Activated B cell treated with CpG ODN at 0.5 μM for 24 hours (primary cell): ENCODE data around the gene MAP3K20. TPM values are rescaled to one million over a fixed set of nuclear protein-coding genes. Genes with fewer than 3 reads are reported as not detected.

Experiments used
- ATAC-seq: fragments of 200-7000 bp; cut with Tn5 transposase; one replicate; pipeline ENCODE4 v1.10.0; 2021; ENCODE audit warnings: low read depth, mild to moderate bottlenecking, moderate library complexity
- CTCF ChIA-PET: fragments of 350-600 bp; sonication (Branson Sonifier 250); formaldehyde crosslinking; loops from one replicate; lab custom pipeline; 2021; ENCODE audit warnings: antibody characterized with exemption; lab: Charles Lee
- POLR2A ChIA-PET: fragments of 350-600 bp; sonication (Branson Sonifier 250); formaldehyde crosslinking; loops from one replicate; lab custom pipeline; 2021; ENCODE audit warnings: antibody characterized with exemption; lab: Charles Lee
- DNase-seq: peaks from one replicate; pipeline ENCODE4 v3.0.0; 2022
- H3K27ac Mint-ChIP-seq: one replicate; pipeline ENCODE4 v1.8.0; 2020; ENCODE audit warnings: mixed read lengths
- H3K27me3 Mint-ChIP-seq: one replicate; pipeline ENCODE4 v1.8.0; 2021; ENCODE audit warnings: mixed read lengths
- H3K36me3 Mint-ChIP-seq: one replicate; pipeline ENCODE4 v1.8.0; 2021; ENCODE audit warnings: low read depth, mixed read lengths
- H3K4me1 Mint-ChIP-seq: one replicate; pipeline ENCODE4 v1.8.0; 2021; ENCODE audit warnings: mixed read lengths
- H3K4me3 Mint-ChIP-seq: one replicate; pipeline ENCODE4 v1.8.0; 2020; ENCODE audit warnings: mild to moderate bottlenecking, mixed read lengths
- H3K9me3 Mint-ChIP-seq: one replicate; pipeline ENCODE4 v1.8.0; 2020; ENCODE audit warnings: mixed read lengths
- CTCF ChIP-seq: fragments of 200-600 bp; IDR thresholded peaks from one replicate; pipeline ENCODE4 v1.8.0; 2022; ENCODE audit warnings: antibody characterized with exemption, mild to moderate bottlenecking
- intact Hi-C: fragments of 100-400 bp; cut with micrococcal nuclease; formaldehyde crosslinking; loops from one replicate; pipeline ENCODE4 v1.15.1; 2024
- total RNA-seq: library from RNA; stranded (reverse); gene quantifications from 2 replicates; pipeline ENCODE4 v1.2.3, GENCODE V29; 2022

The MAP3K20 gene
- total RNA-seq, 1 donor from 2014 or later = 8.7 TPM

- H3K9me3 Mint-ChIP-seq = peaks cover 8% of the 10 kb centered on the region
- DNase-seq (no peak), ATAC-seq (no peak)
- H3K36me3 Mint-ChIP-seq = no peaks in the 10 kb centered on the region
- POLR2A ChIA-PET = no interaction called here
- TF ChIP-seq CTCF = no peak
- CTCF ChIA-PET = no interaction called here
- H3K27me3 Mint-ChIP-seq = no peaks in the 10 kb centered on the region
- no peak overlapping the region for H3K27ac Mint-ChIP-seq
- intact Hi-C loops = no loop called here
- H3K4me1 Mint-ChIP-seq = no peaks in the 10 kb centered on the region
- no peak overlapping the region for H3K4me3 Mint-ChIP-seq
Measured at GRCh38 chr2:173141666-173142065, 66.0 kb downstream of the MAP3K20 start.

GRCh38 chr2:173145454-173145853 lies 69.8 kb downstream of the MAP3K20 start:
- ATAC-seq (no peak), DNase-seq (no peak)
- no peak for TF ChIP-seq CTCF
- intact Hi-C loops = no loop called here
- peaks cover 8% of the 10 kb centered on the region for H3K9me3 Mint-ChIP-seq
- H3K4me1 Mint-ChIP-seq = no peaks in the 10 kb centered on the region
- H3K4me3 Mint-ChIP-seq = no peak overlapping the region
- POLR2A ChIA-PET = no interaction called here
- H3K27me3 Mint-ChIP-seq = no peaks in the 10 kb centered on the region
- H3K36me3 Mint-ChIP-seq = no peaks in the 10 kb centered on the region
- no peak overlapping the region for H3K27ac Mint-ChIP-seq
- CTCF ChIA-PET = no interaction called here

- peaks cover 3% of the 10 kb centered on the region for H3K9me3 Mint-ChIP-seq
- H3K4me3 Mint-ChIP-seq = no peak overlapping the region
- H3K36me3 Mint-ChIP-seq = no peaks in the 10 kb centered on the region
- H3K27ac Mint-ChIP-seq = no peak overlapping the region
- DNase-seq (no peak), ATAC-seq (no peak)
- H3K27me3 Mint-ChIP-seq = no peaks in the 10 kb centered on the region
- H3K4me1 Mint-ChIP-seq = no peaks in the 10 kb centered on the region
- POLR2A ChIA-PET = no interaction called here
- intact Hi-C loops = no loop called here
- CTCF ChIA-PET = no interaction called here
- TF ChIP-seq CTCF = no peak
Measured at GRCh38 chr2:173146590-173146989, 70.9 kb downstream of the MAP3K20 start.

GRCh38 chr2:173148520-173148919 lies 72.9 kb downstream of the MAP3K20 start:
- Mint-ChIP-seq H3K36me3 (no peaks in the 10 kb centered on the region), H3K9me3 (no peaks in the 10 kb centered on the region), H3K4me1 (no peaks in the 10 kb centered on the region), H3K27ac (no peak overlapping the region), H3K4me3 (no peak overlapping the region), H3K27me3 (no peaks in the 10 kb centered on the region)
- TF ChIP-seq CTCF = no peak
- ChIA-PET CTCF (no interaction called here), POLR2A (no interaction called here)
- intact Hi-C loops = no loop called here
- no peak for ATAC-seq
- no peak for DNase-seq

- Mint-ChIP-seq H3K9me3 (no peaks in the 10 kb centered on the region), H3K36me3 (no peaks in the 10 kb centered on the region), H3K27me3 (no peaks in the 10 kb centered on the region), H3K4me1 (no peaks in the 10 kb centered on the region), H3K27ac (no peak overlapping the region), H3K4me3 (no peak overlapping the region)
- ChIA-PET POLR2A (no interaction called here), CTCF (no interaction called here)
- DNase-seq (no peak), ATAC-seq (no peak)
- intact Hi-C loops = no loop called here
- no peak for TF ChIP-seq CTCF
Measured at GRCh38 chr2:173149491-173149890, 73.8 kb downstream of the MAP3K20 start.
